HG03045 (cell line): ENCODE measurements around the gene MMP8.

ENCODE experiments used
- ATAC-seq: cut with Tn5 transposase; IDR thresholded peaks from one replicate; pipeline ENCODE4 v1.9.1; 2021; ENCODE audit warnings: mild to moderate bottlenecking, moderate library complexity; ENCODE audit not compliant: unreplicated experiment

The MMP8 gene

DNA sequence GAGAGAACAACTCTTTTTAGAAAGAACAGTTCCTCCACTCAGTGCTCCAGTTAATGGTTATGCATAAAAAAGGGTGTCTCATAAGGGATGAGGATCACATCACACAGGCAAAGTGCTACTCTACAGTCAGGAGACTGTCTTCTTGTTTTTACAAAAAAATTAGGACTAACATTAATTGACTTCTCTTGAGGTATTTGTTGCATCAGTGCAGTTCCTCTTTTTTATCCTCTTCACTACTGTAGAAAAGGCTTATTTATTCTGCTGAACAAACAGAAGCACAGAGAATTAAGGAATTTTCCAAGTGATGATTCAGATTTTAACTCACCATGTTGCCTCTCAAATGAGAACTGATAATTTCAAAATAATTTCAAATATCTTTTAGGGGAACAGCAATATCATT is 1.9 kb downstream of the MMP8 start:
- no peak for ATAC-seq

- no peak for ATAC-seq
These were observed 5.0 kb downstream of the MMP8 start for GRCh38 chr11:102719620-102720277.

GRCh38 chr11:102717280-102717679 is 7.5 kb downstream of the MMP8 start:
- ATAC-seq = no peak

- ATAC-seq = no peak
These were observed 8.2 kb downstream of the MMP8 start for GRCh38 chr11:102716527-102716926.

DNA sequence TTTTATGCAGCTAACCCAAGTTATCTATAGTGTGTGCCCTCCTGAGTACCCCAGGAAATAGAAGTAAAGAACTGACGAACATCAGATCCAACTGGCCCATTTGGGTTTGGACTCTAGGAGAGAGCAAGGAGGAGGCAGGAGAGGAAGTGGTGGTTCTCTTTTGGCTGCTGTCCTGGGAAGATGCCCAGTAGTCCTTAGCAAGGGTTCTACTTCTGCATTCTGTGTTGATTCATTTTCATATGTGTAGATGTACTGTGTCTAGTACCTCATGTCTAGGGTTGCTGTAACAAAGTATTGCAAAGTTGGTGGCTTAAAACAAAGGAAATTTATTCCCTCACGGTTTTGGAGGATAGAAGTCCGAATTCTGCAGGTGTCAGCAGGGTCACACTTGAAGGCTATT is 12.6 kb downstream of the MMP8 start:
- no peak for ATAC-seq

DNA sequence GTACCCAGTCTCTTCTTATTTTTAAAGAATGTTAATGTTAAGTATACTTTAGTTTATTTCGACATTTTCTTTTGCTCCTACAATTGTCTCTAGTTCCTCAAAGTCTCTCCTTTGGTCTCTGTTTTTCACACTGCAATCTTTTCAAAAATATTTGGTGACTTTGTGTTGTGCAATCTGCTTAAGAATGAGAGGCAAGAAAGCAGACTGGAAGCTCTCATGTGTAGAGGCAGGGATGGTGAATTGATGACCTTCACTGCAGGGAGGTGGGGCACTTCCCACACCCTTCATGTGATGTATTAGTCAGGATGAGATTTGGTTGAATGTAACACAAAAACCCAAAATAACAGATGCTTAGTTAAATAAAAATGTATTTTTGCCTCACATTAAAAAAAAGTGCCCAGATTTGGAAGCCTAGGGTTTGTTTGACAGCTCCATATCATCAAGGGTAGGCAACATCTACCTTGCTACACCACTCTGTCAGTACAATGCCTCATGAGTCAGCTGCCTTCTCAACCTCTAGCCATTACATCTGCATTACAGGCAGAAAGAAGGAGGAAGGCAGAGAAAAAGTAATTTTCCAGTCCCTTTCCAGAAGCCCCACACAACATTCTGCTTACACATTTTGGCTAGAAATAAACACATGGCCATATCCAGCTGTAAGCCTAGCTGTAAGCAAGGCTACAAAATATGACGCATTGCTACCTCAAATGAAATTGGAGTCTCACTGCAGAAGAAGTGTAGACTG is 15.4 kb downstream of the MMP8 start:
- no peak for ATAC-seq

DNA sequence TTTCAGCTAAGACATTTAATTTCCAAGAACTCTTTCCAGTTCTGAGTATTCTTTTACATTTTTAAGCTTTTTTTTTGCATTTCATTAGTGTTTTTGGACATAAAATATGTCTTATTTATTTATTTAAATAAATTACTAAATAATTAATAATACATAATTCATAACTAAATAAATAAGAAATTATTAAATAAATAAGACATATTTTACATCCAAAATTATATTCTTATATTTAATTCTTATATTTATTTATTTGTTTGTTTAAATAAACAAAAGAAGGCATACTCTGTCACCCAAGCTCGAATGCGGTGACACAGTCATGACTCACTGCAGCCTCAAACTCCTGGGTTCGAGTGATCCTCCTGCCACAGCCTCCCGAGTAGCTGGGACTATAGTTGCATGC is 16.1 kb downstream of the MMP8 start:
- ATAC-seq = no peak

DNA sequence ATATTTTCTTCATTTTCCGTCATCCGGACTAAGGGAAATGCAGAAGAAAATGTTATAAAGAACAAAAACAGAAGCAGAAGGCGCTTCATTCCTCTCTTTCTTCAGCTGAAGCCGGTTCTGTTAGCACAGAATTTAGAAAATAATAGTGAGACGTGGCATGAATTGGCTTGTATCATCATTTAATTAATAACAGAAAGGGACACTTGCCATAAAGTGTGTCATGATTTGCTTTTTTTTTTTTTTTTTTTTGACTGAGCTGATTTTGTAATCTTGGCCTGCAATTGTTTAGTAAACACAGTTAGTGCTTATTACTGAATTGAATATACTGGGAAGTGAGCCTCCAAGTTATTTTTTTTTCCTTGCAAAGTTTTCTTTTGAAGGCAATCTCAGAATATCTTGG is 19.1 kb downstream of the MMP8 start, which contains the start of gene MMP27:
Gene MMP27 (minus strand): TSS at position 144 of the 400 bp plus-strand sequence. CDS start 55 bp downstream, at position 89.
- ATAC-seq = no peak

DNA sequence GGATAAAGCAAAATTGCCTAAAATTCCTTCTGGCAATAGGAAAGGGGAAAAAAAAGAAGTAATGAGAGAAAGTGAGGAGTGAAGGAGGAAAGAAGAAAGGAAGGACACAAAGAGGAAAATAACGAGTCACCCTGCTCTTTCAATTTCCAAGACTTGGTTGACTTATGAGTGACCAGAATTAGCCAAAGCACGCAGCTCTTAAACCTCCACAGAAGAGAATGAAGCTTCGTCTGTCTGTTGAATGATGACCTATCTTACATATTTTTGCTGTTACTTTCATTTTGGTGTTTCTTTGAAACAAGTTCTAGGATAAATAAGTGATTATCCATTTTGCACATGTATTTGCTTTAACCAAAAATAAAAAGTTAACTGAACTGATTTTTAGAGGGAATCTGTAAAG is 19.9 kb downstream of the MMP8 start:
- no peak for ATAC-seq

GRCh38 chr11:102703826-102704493 is 20.8 kb downstream of the MMP8 start:
- ATAC-seq = no peak

GRCh38 chr11:102695201-102695600 is 29.6 kb downstream of the MMP8 start:
- no peak for ATAC-seq

DNA sequence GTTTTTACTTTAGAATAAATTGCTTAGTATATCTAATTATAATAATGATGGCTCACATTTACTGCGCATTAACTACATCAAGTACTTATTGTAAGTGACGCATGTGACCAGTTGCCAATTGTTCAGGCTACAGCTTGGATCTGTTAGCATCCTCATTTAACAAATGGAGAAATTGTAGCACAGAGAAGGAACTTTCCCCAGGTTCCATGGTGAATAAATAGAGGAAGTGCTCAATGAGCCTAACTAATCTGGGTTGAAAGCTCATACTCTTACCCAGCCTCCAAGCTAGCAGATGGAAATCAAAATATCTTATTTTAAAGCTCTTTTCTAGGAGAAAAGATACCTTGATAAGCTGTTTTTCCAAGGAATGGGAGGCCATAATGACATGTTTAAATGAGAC is 39.0 kb downstream of the MMP8 start:
- no peak for ATAC-seq

DNA sequence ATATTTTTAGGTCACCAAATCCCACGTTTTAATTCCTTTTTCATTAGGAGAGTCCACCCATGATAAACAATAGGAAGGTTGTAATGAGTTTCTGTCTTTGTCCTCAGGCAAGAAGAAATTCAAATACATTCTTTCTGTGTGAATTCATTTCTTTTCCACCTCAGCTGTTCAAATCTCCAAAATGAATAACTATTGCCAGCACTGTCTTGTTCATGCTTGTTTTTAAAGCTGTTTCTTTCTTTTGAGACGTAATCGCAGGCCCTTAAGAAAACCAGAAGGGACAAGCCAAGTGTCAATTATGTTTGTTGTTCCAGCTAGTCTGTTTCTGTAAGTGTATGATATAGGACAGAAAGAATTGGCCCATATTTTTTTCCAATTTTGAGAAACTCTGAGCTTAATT is 39.4 kb downstream of the MMP8 start:
- no peak for ATAC-seq

GRCh38 chr11:102683277-102683676 is 41.5 kb downstream of the MMP8 start:
- no peak for ATAC-seq

GRCh38 chr11:102680945-102681344 is 43.8 kb downstream of the MMP8 start:
- ATAC-seq = no peak

DNA sequence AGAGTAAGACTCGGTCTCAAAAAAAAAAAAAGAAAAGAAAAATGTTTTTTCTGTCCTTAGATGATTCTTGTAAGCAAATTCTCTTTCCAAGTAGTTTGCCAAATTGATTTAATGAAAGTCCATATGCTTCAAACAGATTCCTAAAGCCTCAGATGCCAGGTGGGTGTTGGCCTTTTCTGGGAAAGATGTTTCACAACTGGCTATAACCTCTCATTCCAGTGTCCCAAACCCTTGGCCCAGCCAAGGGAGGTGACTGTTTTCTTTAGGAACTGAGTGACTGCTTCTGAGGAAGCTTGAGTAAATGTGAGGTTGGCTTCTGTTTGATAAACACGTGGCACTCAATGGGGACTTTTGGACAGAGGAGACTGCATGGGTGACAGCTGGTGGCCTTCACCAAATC is 46.7 kb downstream of the MMP8 start:
- no peak for ATAC-seq

GRCh38 chr11:102676084-102676483 is 48.7 kb downstream of the MMP8 start:
- ATAC-seq = no peak

DNA sequence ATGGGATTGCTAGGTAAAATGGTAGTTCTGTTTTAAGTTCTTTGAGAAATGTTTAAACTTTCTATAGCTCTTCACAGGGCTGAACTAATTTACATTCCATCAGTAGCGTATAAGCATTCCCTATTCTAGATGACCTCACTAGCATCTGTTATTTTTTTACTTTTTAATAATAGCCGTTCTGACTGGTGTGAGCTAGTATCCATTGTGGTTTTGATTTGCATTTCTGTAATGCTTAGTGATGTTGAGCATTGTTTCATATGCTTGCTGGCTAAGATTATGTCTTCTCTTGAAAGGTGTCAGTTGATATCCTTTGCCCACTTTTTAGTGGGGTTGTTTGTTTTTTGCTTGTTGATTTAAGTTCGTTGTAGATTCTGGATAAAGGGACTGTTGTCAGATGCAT is 55.1 kb downstream of the MMP8 start:
- peak; percentile 70 for ATAC-seq

- ATAC-seq = no peak
These were observed 58.3 kb downstream of the MMP8 start for GRCh38 chr11:102666331-102666957.

DNA sequence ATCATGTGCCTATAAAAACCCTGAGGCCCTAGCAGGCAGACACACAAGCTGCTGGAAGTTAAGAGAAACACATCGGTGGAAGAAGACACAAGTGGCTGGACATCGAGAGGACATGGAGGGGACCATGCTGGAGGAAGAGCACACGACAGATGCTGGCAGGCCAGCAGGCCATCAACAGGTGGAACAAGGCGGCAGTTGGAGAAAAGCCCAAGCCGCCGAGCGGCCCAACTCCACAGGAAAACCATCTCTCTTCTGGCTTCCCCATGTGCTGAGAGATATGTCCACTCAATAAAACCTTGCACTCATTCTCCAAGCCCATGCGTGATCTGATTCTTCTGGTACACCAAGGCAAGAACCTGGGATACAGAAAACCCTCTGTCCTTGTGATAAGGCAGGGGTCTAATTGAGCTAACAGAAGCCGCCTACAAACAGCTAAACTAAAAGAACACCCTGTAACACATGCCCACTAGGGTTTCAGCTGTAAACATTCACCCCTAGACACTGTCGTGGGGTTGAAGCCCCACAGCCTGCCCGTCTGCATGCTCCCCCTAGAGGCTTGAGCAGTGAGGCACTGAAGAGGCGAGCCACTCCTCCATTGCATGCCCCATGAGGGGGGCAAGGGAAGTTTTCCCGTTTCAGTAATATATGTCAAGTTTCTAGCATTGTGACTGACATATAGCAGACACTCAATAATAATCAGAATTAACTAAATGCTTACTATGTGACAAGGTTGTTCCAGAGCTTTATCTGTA is 60.6 kb downstream of the MMP8 start:
- no peak for ATAC-seq

- no peak for ATAC-seq
These were observed 62.1 kb downstream of the MMP8 start for GRCh38 chr11:102662607-102663006.
